Parathyroid adenoma (tissue), 2 donors: ENCODE measurements around the gene ZNF775.

Experiments
- H2AFZ ChIP-seq: fragments of 300-600 bp; sonication (generic); one replicate; pipeline ENCODE4 v1.7.0; 2017; ENCODE audit warnings: antibody characterized with exemption, mild to moderate bottlenecking
- H3K27ac ChIP-seq: fragments of 300-600 bp; sonication (generic); one replicate; pipeline ENCODE4 v1.7.0; 2017
- H3K27me3 ChIP-seq: fragments of 300-600 bp; sonication (generic); one replicate; pipeline ENCODE4 v1.7.0; 2017; ENCODE audit warnings: low read length; ENCODE audit not compliant: control insufficient read depth, insufficient read depth
- H3K36me3 ChIP-seq: fragments of 300-600 bp; sonication (generic); one replicate; pipeline ENCODE4 v1.7.0; 2017; ENCODE audit warnings: low read length; ENCODE audit not compliant: control insufficient read depth, insufficient read depth
- H3K4me1 ChIP-seq: fragments of 300-600 bp; sonication (generic); one replicate; pipeline ENCODE4 v1.7.0; 2017; ENCODE audit warnings: control low read depth
- H3K4me2 ChIP-seq: fragments of 300-600 bp; sonication (generic); one replicate; pipeline ENCODE4 v1.7.0; 2017; ENCODE audit warnings: low read length
- H3K4me3 ChIP-seq: fragments of 300-600 bp; sonication (generic); one replicate; pipeline ENCODE4 v1.7.0; 2017; ENCODE audit warnings: low read depth, low read length
- H3K79me2 ChIP-seq: fragments of 300-600 bp; sonication (generic); one replicate; pipeline ENCODE4 v1.7.0; 2017; ENCODE audit warnings: control low read depth
- H3K9ac ChIP-seq: fragments of 300-600 bp; sonication (generic); one replicate; pipeline ENCODE4 v1.7.0; 2017; ENCODE audit warnings: mild to moderate bottlenecking
- H3K9me3 ChIP-seq: fragments of 300-600 bp; sonication (generic); one replicate; pipeline ENCODE4 v1.7.0; 2017; ENCODE audit warnings: low read length; ENCODE audit not compliant: control insufficient read depth
- CTCF ChIP-seq: fragments of 300-600 bp; sonication (generic); IDR thresholded peaks from one replicate; pipeline ENCODE4 v1.7.0; 2017; ENCODE audit warnings: antibody characterized with exemption, mild to moderate bottlenecking
- donor health status: primary hyperparathyroidism.

The ZNF775 gene

GRCh38 chr7:150372271-150373048 lies 6.7 kb upstream of the ZNF775 start:
- Histone ChIP-seq H3K4me1 (peaks cover 15% of the 10 kb centered on the region), H3K79me2 (peaks cover 23% of the 10 kb centered on the region), H3K27me3 (no peaks in the 10 kb centered on the region), H3K9me3 (no peaks in the 10 kb centered on the region), H3K27ac (no peak overlapping the region), H3K4me2 (peak overlapping the region; percentile 54), H3K36me3 (no peaks in the 10 kb centered on the region), H3K9ac (no peak overlapping the region), H2AFZ (no peak overlapping the region), H3K4me3 (no peak overlapping the region)
- no peak for TF ChIP-seq CTCF

- no peak overlapping the region for H3K27ac ChIP-seq
- TF ChIP-seq CTCF: no peak
- no peaks in the 10 kb centered on the region for H3K36me3 ChIP-seq
- peaks cover 12% of the 10 kb centered on the region for H3K4me1 ChIP-seq
- no peak overlapping the region for H2AFZ ChIP-seq
- no peak overlapping the region for H3K4me3 ChIP-seq
- no peaks in the 10 kb centered on the region for H3K27me3 ChIP-seq
- H3K4me2 ChIP-seq: peak overlapping the region; percentile 54
- H3K79me2 ChIP-seq: peaks cover 23% of the 10 kb centered on the region
- no peak overlapping the region for H3K9ac ChIP-seq
- no peaks in the 10 kb centered on the region for H3K9me3 ChIP-seq
Measured at GRCh38 chr7:150373049-150373801, 5.9 kb upstream of the ZNF775 start.

GRCh38 chr7:150374026-150374425 lies 5.1 kb upstream of the ZNF775 start:
- H3K4me1 ChIP-seq: peaks cover 12% of the 10 kb centered on the region
- H3K36me3 ChIP-seq: no peaks in the 10 kb centered on the region
- TF ChIP-seq CTCF: no peak
- H3K9me3 ChIP-seq: no peaks in the 10 kb centered on the region
- H3K79me2 ChIP-seq: peaks cover 23% of the 10 kb centered on the region
- no peak overlapping the region for H2AFZ ChIP-seq
- H3K27ac ChIP-seq: no peak overlapping the region
- H3K27me3 ChIP-seq: no peaks in the 10 kb centered on the region
- no peak overlapping the region for H3K4me2 ChIP-seq
- H3K4me3 ChIP-seq: no peak overlapping the region
- H3K9ac ChIP-seq: no peak overlapping the region

- H3K4me3 ChIP-seq: no peak overlapping the region
- peaks cover 12% of the 10 kb centered on the region for H3K4me1 ChIP-seq
- no peak overlapping the region for H3K27ac ChIP-seq
- no peak for TF ChIP-seq CTCF
- no peaks in the 10 kb centered on the region for H3K9me3 ChIP-seq
- no peaks in the 10 kb centered on the region for H3K36me3 ChIP-seq
- no peak overlapping the region for H3K4me2 ChIP-seq
- H3K9ac ChIP-seq: no peak overlapping the region
- no peak overlapping the region for H2AFZ ChIP-seq
- peaks cover 23% of the 10 kb centered on the region for H3K79me2 ChIP-seq
- H3K27me3 ChIP-seq: no peaks in the 10 kb centered on the region
Measured at GRCh38 chr7:150374472-150374871, 4.7 kb upstream of the ZNF775 start.
